ENCODE results near the gene TSSK6. TPM values are rescaled to one million over a fixed set of nuclear protein-coding genes. Genes with fewer than 3 reads are reported as not detected.

Gene TSSK6
- total RNA-seq, 1 experiment from 2014 or later, result 4.7 TPM

GRCh38 chr19:19514215-19514657 is 1.1 kb downstream of the TSSK6 start (continued):
- no peak for TF ChIP-seq ZNF425 (CRISPR knock-in tag; conservative IDR thresholded peaks at IDR 0.05)

GRCh38 chr19:19513682-19514081 is 1.7 kb downstream of the TSSK6 start:
- no peak for DNase-seq (ENCODE audit: low spot score)
- Mint-ChIP-seq H3K4me3 (no peak overlapping the region), H3K27ac (no peak overlapping the region), H3K36me3 (no peaks in the 10 kb centered on the region), H3K9me3 (no peaks in the 10 kb centered on the region), H3K27me3 (ENCODE audit: low read depth) (no peaks in the 10 kb centered on the region), H3K4me1 (peaks cover 10% of the 10 kb centered on the region; the same call in 1 of the 2 replicates)
- ATAC-seq, result no peak
- TF ChIP-seq CDX4 (CRISPR knock-in tag; IDR thresholded peaks at IDR 0.05; ENCODE audit: borderline replicate concordance), result no peak
- no peak for TF ChIP-seq JAZF1 (CRISPR knock-in tag; IDR thresholded peaks at IDR 0.05)
- TF ChIP-seq ZBTB21 (CRISPR knock-in tag; IDR thresholded peaks at IDR 0.05; ENCODE audit: borderline replicate concordance), result no peak
- TF ChIP-seq ZNF219 (CRISPR knock-in tag; IDR thresholded peaks at IDR 0.05; ENCODE audit: borderline replicate concordance), result no peak
- TF ChIP-seq NFYB (CRISPR knock-in tag; conservative IDR thresholded peaks at IDR 0.05; ENCODE audit: low read depth), result no peak
- no peak for TF ChIP-seq GABPB1 (CRISPR knock-in tag; IDR thresholded peaks at IDR 0.05)
- TF ChIP-seq E2F5 (CRISPR knock-in tag; IDR thresholded peaks at IDR 0.05), result no peak
- TF ChIP-seq NR3C1 (CRISPR knock-in tag; conservative IDR thresholded peaks at IDR 0.05; ENCODE audit: low read depth), result no peak
- no peak for TF ChIP-seq RELA (CRISPR knock-in tag; IDR thresholded peaks at IDR 0.05; ENCODE audit: borderline replicate concordance)
- no peak for TF ChIP-seq PREB (CRISPR knock-in tag; IDR thresholded peaks at IDR 0.05; ENCODE audit: borderline replicate concordance)
- TF ChIP-seq STAT6 (CRISPR knock-in tag; conservative IDR thresholded peaks at IDR 0.05; ENCODE audit: low read depth), result no peak
- TF ChIP-seq ERG (CRISPR knock-in tag; IDR thresholded peaks at IDR 0.05), result no peak
- TF ChIP-seq SMAD4 (CRISPR knock-in tag; IDR thresholded peaks at IDR 0.05), result no peak
- TF ChIP-seq ZMAT4 (CRISPR knock-in tag; IDR thresholded peaks at IDR 0.05), result no peak
- TF ChIP-seq ZNF512 (CRISPR knock-in tag; IDR thresholded peaks at IDR 0.05; ENCODE audit: borderline replicate concordance), result no peak
- no peak for TF ChIP-seq RORB (CRISPR knock-in tag; IDR thresholded peaks at IDR 0.05)
- TF ChIP-seq HMGXB4 (CRISPR knock-in tag; IDR thresholded peaks at IDR 0.05), result no peak
- ChIA-PET CTCF (interaction anchor here (0.8 to 1.2 kb wide), 3 partner anchors 24 to 37 kb away, joined by 3 read pairs; no protein-coding TSS in a partner anchor), POLR2A (no interaction called here)
